Measurements from ENCODE around the gene ARL16.

The ARL16 gene

GRCh38 chr17:81695801-81696200 is 12.2 kb upstream of the ARL16 start:
- in situ Hi-C loops (cut with MboI; ENCODE audit: low sequenced_read_pairs, unreplicated experiment): no loop called here
- TF ChIP-seq CTCF (IDR thresholded peaks at IDR 0.05; ENCODE audit: borderline replicate concordance, control extremely low read depth, extremely low read depth, insufficient read depth, missing control alignments): no peak
- no peak for DNase-seq (ENCODE audit: low spot score)

- TF ChIP-seq CTCF (IDR thresholded peaks at IDR 0.05; ENCODE audit: borderline replicate concordance, control extremely low read depth, extremely low read depth, insufficient read depth, missing control alignments): no peak
- in situ Hi-C loops (cut with MboI; ENCODE audit: low sequenced_read_pairs, unreplicated experiment): no loop called here
- DNase-seq (ENCODE audit: low spot score): no peak
These were observed 11.6 kb upstream of the ARL16 start for GRCh38 chr17:81695211-81695610.

- no peak for TF ChIP-seq CTCF (IDR thresholded peaks at IDR 0.05; ENCODE audit: borderline replicate concordance, control extremely low read depth, extremely low read depth, insufficient read depth, missing control alignments)
- in situ Hi-C loops (cut with MboI; ENCODE audit: low sequenced_read_pairs, unreplicated experiment): no loop called here
- no peak for DNase-seq (ENCODE audit: low spot score)
These were observed 11.2 kb upstream of the ARL16 start for GRCh38 chr17:81694810-81695209.

GRCh38 chr17:81693509-81694210 is 10.1 kb upstream of the ARL16 start:
- TF ChIP-seq CTCF (IDR thresholded peaks at IDR 0.05; ENCODE audit: borderline replicate concordance, control extremely low read depth, extremely low read depth, insufficient read depth, missing control alignments): no peak
- no peak for DNase-seq (ENCODE audit: low spot score)
- in situ Hi-C loops (cut with MboI; ENCODE audit: low sequenced_read_pairs, unreplicated experiment): no loop called here

GRCh38 chr17:81691608-81692007 is 8.0 kb upstream of the ARL16 start:
- TF ChIP-seq CTCF (IDR thresholded peaks at IDR 0.05; ENCODE audit: borderline replicate concordance, control extremely low read depth, extremely low read depth, insufficient read depth, missing control alignments): no peak
- DNase-seq (ENCODE audit: low spot score): no peak
- in situ Hi-C loops (cut with MboI; ENCODE audit: low sequenced_read_pairs, unreplicated experiment): no loop called here

- no peak for DNase-seq (ENCODE audit: low spot score)
- no peak for TF ChIP-seq CTCF (IDR thresholded peaks at IDR 0.05; ENCODE audit: borderline replicate concordance, control extremely low read depth, extremely low read depth, insufficient read depth, missing control alignments)
- in situ Hi-C loops (cut with MboI; ENCODE audit: low sequenced_read_pairs, unreplicated experiment): no loop called here
These were observed 7.6 kb upstream of the ARL16 start for GRCh38 chr17:81691196-81691595.

Measured in GM13976 (cell line).